Neural cell (in vitro differentiated cells): ENCODE data around the gene CPVL. TPM values are rescaled to one million over a fixed set of nuclear protein-coding genes. Genes with fewer than 3 reads are reported as not detected.

Experiments
- H2AFZ ChIP-seq: fragments of 200-600, 300-800 bp; sonication (generic), shearing (Covaris generic); 2 replicates; pipeline ENCODE4 v1.6.0; 2014; ENCODE audit warnings: low read depth, mild to moderate bottlenecking, antibody characterized with exemption, low read length, moderate library complexity
- H3F3A ChIP-seq: fragments of 200-600 bp; shearing (Covaris generic); 2 replicates; pipeline ENCODE4 v1.6.1; 2016; ENCODE audit warnings: mild to moderate bottlenecking, moderate library complexity, mixed read lengths, antibody characterized with exemption, low read length; ENCODE audit not compliant: insufficient read depth, poor library complexity, severe bottlenecking
- H3K27ac ChIP-seq: fragments of 200-600, 300-800 bp; sonication (generic), shearing (Covaris generic); 2 replicates; pipeline ENCODE4 v1.5.1; 2014; ENCODE audit warnings: mild to moderate bottlenecking, low read length, moderate library complexity
- H3K27me3 ChIP-seq: fragments of 300-800, 200-600 bp; sonication (generic), shearing (Covaris generic); 2 replicates; pipeline ENCODE4 v1.6.0; 2014; ENCODE audit warnings: mild to moderate bottlenecking, low read depth, low read length, moderate library complexity; ENCODE audit not compliant: insufficient read depth
- H3K36me3 ChIP-seq: fragments of 300-800, 200-600 bp; sonication (generic), shearing (Covaris generic); 2 replicates; pipeline ENCODE4 v1.5.1; 2014; ENCODE audit warnings: mild to moderate bottlenecking, antibody characterized with exemption, low read length, moderate library complexity; ENCODE audit not compliant: insufficient read depth
- H3K4me2 ChIP-seq: fragments of 300-800, 200-600 bp; sonication (generic), shearing (Covaris generic); 2 replicates; pipeline ENCODE4 v1.6.0; 2014; ENCODE audit warnings: mild to moderate bottlenecking, low read length
- H3K4me3 ChIP-seq: fragments of 300-800, 200-600 bp; sonication (generic), shearing (Covaris generic); 2 replicates; pipeline ENCODE4 v1.5.1; 2014; ENCODE audit warnings: mild to moderate bottlenecking, low read length, moderate library complexity
- H3K79me2 ChIP-seq: fragments of 200-600 bp; shearing (Covaris generic); replicated peaks from 2 replicates; pipeline ENCODE4 v1.6.0; 2014; ENCODE audit warnings: mild to moderate bottlenecking, low read length, moderate library complexity; ENCODE audit not compliant: insufficient read depth
- H3K9ac ChIP-seq: fragments of 300-800, 200-600 bp; sonication (generic), shearing (Covaris generic); 2 replicates; pipeline ENCODE4 v1.6.1; 2016; ENCODE audit warnings: mild to moderate bottlenecking, low read length, mixed read lengths
- H3K9me2 ChIP-seq: fragments of 200-600 bp; shearing (Covaris generic); 2 replicates; pipeline ENCODE4 v1.6.1; 2016; ENCODE audit warnings: mild to moderate bottlenecking, low read length, mixed read lengths; ENCODE audit not compliant: insufficient read depth
- H3K9me3 ChIP-seq: fragments of 200-600, 300-800 bp; sonication (generic), shearing (Covaris generic); 2 replicates; pipeline ENCODE4 v1.6.1; 2016; ENCODE audit warnings: mild to moderate bottlenecking, mixed run types, low read length, moderate library complexity, mixed read lengths
- H4K20me1 ChIP-seq: fragments of 200-600 bp; shearing (Covaris generic); 2 replicates; pipeline ENCODE4 v1.6.1; 2016; ENCODE audit warnings: mild to moderate bottlenecking, mixed run types; ENCODE audit not compliant: insufficient read depth
- CTCF ChIP-seq: fragments of 450-650 bp; IDR thresholded peaks from 2 replicates; pipeline ENCODE4 v1.5.1; 2014; ENCODE audit warnings: antibody characterized with exemption, mild to moderate bottlenecking, moderate library complexity; ENCODE audit not compliant: poor library complexity, severe bottlenecking
- EP300 ChIP-seq: fragments of 450-650 bp; conservative IDR thresholded peaks from 2 replicates; pipeline ENCODE4 v1.6.1; 2014; ENCODE audit warnings: antibody characterized with exemption, mild to moderate bottlenecking, moderate library complexity; ENCODE audit not compliant: poor library complexity, severe bottlenecking
- EZH2 ChIP-seq: fragments of 200-600, 300-800 bp; shearing (Covaris generic), sonication (generic); IDR thresholded peaks from 2 replicates; pipeline ENCODE4 v1.6.1; 2014; ENCODE audit warnings: antibody characterized with exemption, low read length, borderline replicate concordance, mild to moderate bottlenecking; ENCODE audit not compliant: insufficient read depth, poor library complexity, severe bottlenecking
- MXI1 ChIP-seq: fragments of 450-650 bp; conservative IDR thresholded peaks from 2 replicates; pipeline ENCODE4 v1.6.1; 2014; ENCODE audit warnings: antibody characterized with exemption, mild to moderate bottlenecking; ENCODE audit not compliant: poor library complexity, severe bottlenecking
- POLR2AphosphoS5 ChIP-seq: IDR thresholded peaks from 2 replicates; pipeline ENCODE4 v1.6.1; 2012
- RAD21 ChIP-seq: fragments of 450-650 bp; conservative IDR thresholded peaks from 2 replicates; pipeline ENCODE4 v1.6.1; 2014; ENCODE audit warnings: antibody characterized with exemption, mild to moderate bottlenecking, moderate library complexity
- REST ChIP-seq: IDR thresholded peaks from 2 replicates; pipeline ENCODE4 v1.6.1; 2012; ENCODE audit warnings: borderline replicate concordance
- SMC3 ChIP-seq: fragments of 450-650 bp; conservative IDR thresholded peaks from 2 replicates; pipeline ENCODE4 v1.6.1; 2014; ENCODE audit warnings: antibody characterized with exemption, mild to moderate bottlenecking, moderate library complexity; ENCODE audit not compliant: poor library complexity
- TAF1 ChIP-seq: IDR thresholded peaks from 2 replicates; pipeline ENCODE4 v1.6.1; 2012; ENCODE audit warnings: low read depth
- polyA plus RNA-seq: library from polyadenylated mRNA; depleted of rRNA; stranded (reverse); fragments of >200 nt; gene quantifications from 2 replicates; pipeline ENCODE4 v1.2.3, GENCODE V29; 2014

The CPVL gene
- polyA plus RNA-seq, 1 donor from 2014 or later, result 13.0 TPM

DNA sequence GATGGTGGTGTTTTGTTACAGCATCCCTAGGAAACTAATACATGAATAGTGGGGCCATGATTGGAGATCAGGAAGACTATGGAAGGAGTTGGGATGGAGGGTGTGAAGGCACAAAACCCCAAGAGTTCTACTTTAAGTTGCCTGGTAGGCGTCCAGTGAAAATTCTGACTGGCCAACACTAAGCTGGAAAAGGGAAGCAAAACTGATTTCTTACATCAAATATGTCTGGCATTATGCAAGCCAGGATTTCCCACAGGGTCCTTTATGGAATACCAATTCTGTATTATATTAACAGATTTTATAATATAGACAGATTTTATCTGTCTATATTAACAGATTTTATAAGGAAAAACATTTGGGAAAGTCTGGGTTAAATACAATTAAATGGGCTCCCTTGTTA, 16.2 kb downstream of the CPVL start:
- Histone ChIP-seq H3K9ac (no peak overlapping the region), H3K9me2 (no peaks in the 10 kb centered on the region), H3F3A (no peaks in the 10 kb centered on the region), H3K9me3 (no peaks in the 10 kb centered on the region), H3K4me2 (no peak overlapping the region), H3K36me3 (no peaks in the 10 kb centered on the region), H3K27ac (no peak overlapping the region), H3K4me3 (no peak overlapping the region), H2AFZ (no peak overlapping the region), H4K20me1 (no peaks in the 10 kb centered on the region), H3K27me3 (no peaks in the 10 kb centered on the region), H3K79me2 (no peaks in the 10 kb centered on the region)
- TF ChIP-seq POLR2AphosphoS5, result no peak
- no peak for TF ChIP-seq EZH2
- no peak for TF ChIP-seq EP300
- no peak for TF ChIP-seq SMC3
- TF ChIP-seq CTCF, result no peak
- no peak for TF ChIP-seq TAF1
- TF ChIP-seq RAD21, result no peak
- TF ChIP-seq REST, result no peak

DNA sequence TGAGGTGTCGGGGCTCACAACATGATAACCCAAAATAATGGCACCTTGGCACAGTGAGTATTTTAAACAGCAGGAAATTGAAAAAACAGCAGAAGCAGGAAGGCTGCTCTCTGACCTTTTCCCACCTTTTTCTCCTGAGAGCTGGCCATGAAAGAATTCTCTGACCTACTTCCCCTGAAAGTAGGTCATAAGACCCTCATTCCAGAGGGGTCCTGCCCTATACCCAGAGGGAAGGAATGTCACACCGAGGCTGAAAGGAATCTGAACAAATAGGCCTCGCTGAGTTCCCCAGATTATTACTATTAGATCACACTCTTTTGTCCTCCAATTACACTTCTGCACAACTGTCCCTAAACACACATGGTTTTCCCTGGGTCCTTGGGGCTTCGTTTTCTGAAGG, 18.8 kb downstream of the CPVL start:
- Histone ChIP-seq H3K27me3 (no peaks in the 10 kb centered on the region), H3K27ac (no peak overlapping the region), H3K36me3 (no peaks in the 10 kb centered on the region), H2AFZ (peak overlapping the region; percentile 28), H3K9me2 (no peaks in the 10 kb centered on the region), H4K20me1 (no peaks in the 10 kb centered on the region), H3K79me2 (no peaks in the 10 kb centered on the region), H3F3A (peaks cover 2% of the 10 kb centered on the region), H3K9ac (no peak overlapping the region), H3K9me3 (no peaks in the 10 kb centered on the region), H3K4me2 (no peak overlapping the region), H3K4me3 (peak overlapping the region; percentile 18)
- TF ChIP-seq TAF1 (no peak), CTCF (no peak), EP300 (no peak), SMC3 (no peak), POLR2AphosphoS5 (no peak), MXI1 (no peak), EZH2 (no peak), REST (no peak), RAD21 (no peak)
